Measurements from ENCODE around the gene GAS2L2. TPM values are rescaled to one million over a fixed set of nuclear protein-coding genes. Genes with fewer than 3 reads are reported as not detected.

GAS2L2 gene
- total RNA-seq, 2 donors from 2014 or later = not detected

DNA sequence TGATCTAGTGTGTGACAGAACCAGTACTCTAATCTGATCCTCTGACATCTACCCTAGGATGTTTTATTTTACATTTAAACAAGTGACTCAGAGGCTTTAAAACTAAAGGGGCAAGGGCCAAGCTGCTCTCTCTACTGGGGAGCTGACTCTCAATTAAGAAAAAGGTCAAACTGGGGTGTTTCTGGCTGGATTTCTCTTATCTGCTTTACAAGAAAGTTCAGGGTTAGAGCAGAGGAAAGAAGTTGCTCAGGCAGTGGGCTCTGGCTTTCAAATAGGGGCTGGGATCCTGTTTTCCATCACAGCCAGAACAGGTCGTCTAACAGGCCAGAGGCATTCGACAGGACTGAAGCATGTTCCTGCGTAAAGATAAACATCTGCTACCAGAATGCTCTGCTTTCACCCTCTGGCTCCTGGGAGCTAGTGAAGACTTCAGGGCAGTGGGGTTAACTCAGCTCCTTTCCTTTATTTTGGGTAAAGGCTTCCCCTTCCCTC is 33.9 kb upstream of the GAS2L2 start:
- Mint-ChIP-seq H3K4me1 (peaks cover 4% of the 10 kb centered on the region), H3K27ac (no peak overlapping the region)

GRCh38 chr17:35784895-35785294 is 31.9 kb upstream of the GAS2L2 start:
- no peaks in the 10 kb centered on the region for H3K9me3 ChIP-seq (ENCODE audit: control insufficient read depth, low read length, poor library complexity, severe bottlenecking)
- Mint-ChIP-seq H3K36me3 (ENCODE audit: low read depth) (peaks cover 3% of the 10 kb centered on the region), H3K27ac (no peak overlapping the region), H3K4me3 (no peak overlapping the region), H3K4me1 (peaks cover 7% of the 10 kb centered on the region), H3K27me3 (peaks cover 41% of the 10 kb centered on the region)
- ATAC-seq = no peak
- DNase-seq = no peak

More for the DNA sequence above, 33.9 kb upstream of the GAS2L2 start:
- Mint-ChIP-seq H3K36me3 (ENCODE audit: low read depth) (no peaks in the 10 kb centered on the region), H3K27me3 (peaks cover 29% of the 10 kb centered on the region), H3K4me3 (no peak overlapping the region)
- DNase-seq = no peak
- ATAC-seq = no peak
- H3K9me3 ChIP-seq (ENCODE audit: control insufficient read depth, low read length, poor library complexity, severe bottlenecking) = no peaks in the 10 kb centered on the region

DNA sequence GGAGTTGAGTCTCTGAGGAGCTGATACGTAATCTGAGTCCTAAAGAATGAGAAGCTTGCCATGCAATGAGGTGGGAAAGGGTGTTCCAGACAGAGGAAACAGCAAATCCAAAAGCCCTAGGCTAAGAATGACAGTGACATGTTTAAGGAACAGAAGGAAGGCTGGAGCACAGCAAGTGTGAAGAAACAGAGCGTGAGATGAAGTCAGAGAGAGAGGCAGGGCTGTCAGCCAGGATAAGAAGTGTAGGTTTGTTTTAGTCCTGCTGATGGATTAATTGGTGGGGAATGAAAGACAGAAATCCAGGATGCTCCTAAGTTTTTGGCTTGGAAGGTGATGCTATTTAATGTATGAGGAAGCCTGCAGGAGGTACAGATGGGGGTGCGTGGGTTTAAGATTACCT is 27.9 kb upstream of the GAS2L2 start:
- H3K9me3 ChIP-seq (ENCODE audit: control insufficient read depth, low read length, poor library complexity, severe bottlenecking) = no peaks in the 10 kb centered on the region
- no peak overlapping the region for H3K27ac Mint-ChIP-seq
- ATAC-seq = no peak
- H3K27me3 Mint-ChIP-seq = peaks cover 38% of the 10 kb centered on the region
- no peak for DNase-seq
- H3K4me1 Mint-ChIP-seq = peaks cover 3% of the 10 kb centered on the region
- no peak overlapping the region for H3K4me3 Mint-ChIP-seq
- peaks cover 3% of the 10 kb centered on the region for H3K36me3 Mint-ChIP-seq (ENCODE audit: low read depth)

DNA sequence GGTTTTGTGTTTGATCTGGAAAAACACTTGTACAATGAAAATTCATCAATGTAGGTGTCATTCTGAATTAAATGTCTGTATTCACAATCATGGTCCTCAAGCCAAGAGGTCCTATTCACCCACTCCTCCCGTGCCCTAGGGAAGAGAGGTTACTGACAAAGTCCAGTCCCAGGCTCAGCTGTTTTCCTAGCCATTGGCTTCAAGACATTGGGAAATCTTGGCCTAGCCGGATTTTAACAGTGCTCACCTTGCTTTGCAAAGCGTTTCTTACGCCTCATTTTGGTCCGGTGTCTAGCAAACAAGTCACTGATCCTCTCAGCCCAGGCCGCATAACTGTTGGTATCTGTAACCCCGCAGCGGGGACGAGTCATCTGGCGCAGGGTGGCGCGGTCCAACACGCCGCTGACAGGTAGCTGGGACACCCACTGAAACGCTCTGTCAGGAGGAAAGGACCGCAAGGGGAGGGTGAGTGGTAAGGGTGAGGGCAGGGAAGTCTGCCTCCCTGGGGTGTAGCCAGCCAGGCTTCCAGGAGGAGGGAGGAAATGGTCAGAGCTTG is 25.7 kb upstream of the GAS2L2 start:
- ATAC-seq = no peak
- Mint-ChIP-seq H3K4me1 (peaks cover 3% of the 10 kb centered on the region), H3K4me3 (no peak overlapping the region), H3K27ac (no peak overlapping the region), H3K27me3 (peaks cover 47% of the 10 kb centered on the region), H3K36me3 (ENCODE audit: low read depth) (peaks cover 3% of the 10 kb centered on the region)
- no peak for DNase-seq
- H3K9me3 ChIP-seq (ENCODE audit: control insufficient read depth, low read length, poor library complexity, severe bottlenecking) = no peaks in the 10 kb centered on the region

GRCh38 chr17:35775583-35775982 is 22.5 kb upstream of the GAS2L2 start:
- no peaks in the 10 kb centered on the region for H3K9me3 ChIP-seq (ENCODE audit: control insufficient read depth, low read length, poor library complexity, severe bottlenecking)
- no peak for ATAC-seq
- Mint-ChIP-seq H3K4me3 (no peak overlapping the region), H3K4me1 (no peaks in the 10 kb centered on the region), H3K27ac (no peak overlapping the region), H3K36me3 (ENCODE audit: low read depth) (no peaks in the 10 kb centered on the region), H3K27me3 (peaks cover 42% of the 10 kb centered on the region)
- DNase-seq = no peak

DNA sequence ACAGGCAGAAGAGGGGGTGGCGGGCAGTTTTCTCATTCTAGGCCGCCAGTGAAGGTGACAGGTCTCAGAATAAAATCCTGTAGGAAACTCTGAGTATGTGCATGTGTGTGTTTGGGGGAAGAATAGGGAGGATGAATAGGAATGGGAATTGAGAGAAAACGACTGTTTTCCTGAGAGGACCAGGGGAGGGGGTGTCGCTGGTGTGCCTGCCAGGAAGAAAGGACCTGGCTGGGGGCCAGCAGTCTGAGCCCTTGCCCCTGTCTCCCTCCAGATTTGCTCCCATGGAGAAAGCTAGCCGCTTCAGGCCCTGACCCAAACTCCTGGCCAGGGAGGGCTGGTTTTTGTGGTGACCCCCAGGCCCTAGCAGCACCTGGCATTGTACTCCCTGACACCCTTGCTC is 22.0 kb upstream of the GAS2L2 start:
- H3K4me1 Mint-ChIP-seq = no peaks in the 10 kb centered on the region

DNA sequence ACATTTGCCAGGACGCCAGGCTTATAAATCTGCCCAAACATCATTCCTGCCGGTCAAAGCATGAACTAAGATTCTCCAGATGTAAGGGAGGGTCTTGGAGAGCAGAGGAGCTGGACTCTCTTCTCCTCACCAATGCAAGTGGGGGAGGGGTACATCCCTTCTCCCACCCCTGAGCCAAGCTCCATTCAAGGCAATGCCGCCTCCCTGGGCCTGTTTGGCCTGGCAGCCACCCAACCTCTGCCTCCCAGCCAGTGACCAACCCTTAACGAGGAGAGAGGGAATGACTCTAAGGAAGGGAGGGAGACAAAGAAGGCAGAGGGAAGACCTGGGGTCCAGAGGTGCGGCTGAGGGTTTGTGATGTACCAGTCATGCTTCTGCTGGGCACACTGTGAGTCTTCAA is 21.5 kb upstream of the GAS2L2 start:
- Mint-ChIP-seq H3K27ac (no peak overlapping the region), H3K27me3 (peaks cover 40% of the 10 kb centered on the region), H3K4me3 (no peak overlapping the region), H3K4me1 (no peaks in the 10 kb centered on the region), H3K36me3 (ENCODE audit: low read depth) (no peaks in the 10 kb centered on the region)
- no peak for ATAC-seq
- DNase-seq = no peak
- H3K9me3 ChIP-seq (ENCODE audit: control insufficient read depth, low read length, poor library complexity, severe bottlenecking) = no peaks in the 10 kb centered on the region

More for the DNA sequence above, 22.0 kb upstream of the GAS2L2 start:
- H3K9me3 ChIP-seq (ENCODE audit: control insufficient read depth, low read length, poor library complexity, severe bottlenecking) = no peaks in the 10 kb centered on the region
- Mint-ChIP-seq H3K4me3 (no peak overlapping the region), H3K27me3 (peaks cover 40% of the 10 kb centered on the region), H3K27ac (no peak overlapping the region), H3K36me3 (ENCODE audit: low read depth) (no peaks in the 10 kb centered on the region)
- DNase-seq (no peak), ATAC-seq (no peak)

GRCh38 chr17:35773679-35774425 is 20.8 kb upstream of the GAS2L2 start:
- no peak for ATAC-seq
- Mint-ChIP-seq H3K4me3 (no peak overlapping the region), H3K36me3 (ENCODE audit: low read depth) (no peaks in the 10 kb centered on the region), H3K27ac (no peak overlapping the region), H3K27me3 (peaks cover 38% of the 10 kb centered on the region), H3K4me1 (peaks cover 2% of the 10 kb centered on the region)
- no peaks in the 10 kb centered on the region for H3K9me3 ChIP-seq (ENCODE audit: control insufficient read depth, low read length, poor library complexity, severe bottlenecking)
- DNase-seq = no peak

GRCh38 chr17:35773129-35773528 is 20.1 kb upstream of the GAS2L2 start:
- Mint-ChIP-seq H3K36me3 (ENCODE audit: low read depth) (no peaks in the 10 kb centered on the region), H3K27me3 (peaks cover 36% of the 10 kb centered on the region), H3K4me3 (no peak overlapping the region), H3K4me1 (peaks cover 2% of the 10 kb centered on the region), H3K27ac (no peak overlapping the region)
- ATAC-seq (no peak), DNase-seq (no peak)
- no peaks in the 10 kb centered on the region for H3K9me3 ChIP-seq (ENCODE audit: control insufficient read depth, low read length, poor library complexity, severe bottlenecking)

DNA sequence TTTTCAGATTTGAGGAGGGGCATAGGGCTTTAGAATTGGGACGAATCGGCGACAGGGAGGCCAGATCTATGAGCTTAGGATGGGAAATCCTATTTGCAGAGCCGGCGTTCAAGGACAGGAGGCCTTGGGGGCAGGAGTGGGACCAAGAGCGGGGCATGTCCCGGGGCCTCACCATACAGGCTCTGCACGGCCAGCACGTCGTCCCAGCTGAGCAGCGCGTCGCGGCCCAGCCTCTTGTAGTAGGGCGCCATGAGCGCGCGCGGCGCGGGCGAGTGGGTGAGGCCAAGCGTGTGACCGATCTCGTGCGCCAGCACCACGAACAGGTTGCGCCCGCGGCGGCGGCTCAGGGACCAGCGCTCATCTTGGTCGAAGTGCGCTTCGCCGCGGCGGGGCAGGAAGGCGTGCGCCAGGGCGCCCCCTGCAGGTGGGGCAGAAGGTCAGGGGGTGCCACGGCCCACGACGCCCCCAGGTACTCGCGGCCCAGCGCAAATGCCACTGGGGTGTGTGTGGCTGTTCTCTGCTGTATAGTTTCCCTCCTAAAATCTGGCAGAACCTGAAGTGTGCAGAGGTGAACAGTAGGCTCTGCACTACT is 17.0 kb upstream of the GAS2L2 start:
- no peak overlapping the region for H3K4me3 Mint-ChIP-seq
- no peak for DNase-seq
- no peaks in the 10 kb centered on the region for H3K36me3 Mint-ChIP-seq (ENCODE audit: low read depth)
- peaks cover 32% of the 10 kb centered on the region for H3K27me3 Mint-ChIP-seq
- H3K4me1 Mint-ChIP-seq = peaks cover 2% of the 10 kb centered on the region
- H3K27ac Mint-ChIP-seq = no peak overlapping the region
- H3K9me3 ChIP-seq (ENCODE audit: control insufficient read depth, low read length, poor library complexity, severe bottlenecking) = no peaks in the 10 kb centered on the region
- ATAC-seq = no peak

- no peak for ATAC-seq
- no peaks in the 10 kb centered on the region for H3K9me3 ChIP-seq (ENCODE audit: control insufficient read depth, low read length, poor library complexity, severe bottlenecking)
Measured at GRCh38 chr17:35768797-35769196, 15.8 kb upstream of the GAS2L2 start.

GRCh38 chr17:35766903-35767510 is 14.0 kb upstream of the GAS2L2 start:
- Mint-ChIP-seq H3K4me3 (no peak overlapping the region), H3K27me3 (peaks cover 13% of the 10 kb centered on the region), H3K4me1 (peaks cover 7% of the 10 kb centered on the region), H3K36me3 (ENCODE audit: low read depth) (no peaks in the 10 kb centered on the region), H3K27ac (no peak overlapping the region)
- no peak for ATAC-seq
- no peak for DNase-seq
- no peaks in the 10 kb centered on the region for H3K9me3 ChIP-seq (ENCODE audit: control insufficient read depth, low read length, poor library complexity, severe bottlenecking)

More at GRCh38 chr17:35768797-35769196, 15.8 kb upstream of the GAS2L2 start:
- Mint-ChIP-seq H3K36me3 (ENCODE audit: low read depth) (no peaks in the 10 kb centered on the region), H3K4me3 (no peak overlapping the region), H3K4me1 (peaks cover 7% of the 10 kb centered on the region), H3K27me3 (peaks cover 23% of the 10 kb centered on the region), H3K27ac (no peak overlapping the region)
- DNase-seq = no peak

DNA sequence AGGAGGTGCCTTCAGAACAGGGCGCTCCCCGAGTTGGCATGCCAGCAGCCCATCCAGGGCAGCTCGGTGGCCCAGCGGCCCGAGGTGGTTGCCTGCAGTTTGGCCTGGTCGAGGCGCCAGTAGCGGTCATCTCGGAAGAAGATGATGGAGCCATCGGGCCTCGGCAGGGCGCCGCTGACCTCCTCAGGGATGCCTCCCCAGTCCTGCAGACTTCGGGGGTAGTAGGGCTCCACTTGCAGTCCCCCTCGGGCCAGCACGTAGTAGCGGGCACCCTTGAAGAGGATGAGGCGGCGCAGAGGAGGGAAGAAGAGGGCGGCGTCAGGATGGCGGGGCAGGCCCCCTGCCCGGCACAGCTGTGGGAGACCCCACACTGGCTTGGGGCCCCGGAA is 13.4 kb upstream of the GAS2L2 start:
- no peak for ATAC-seq
- Mint-ChIP-seq H3K36me3 (ENCODE audit: low read depth) (no peaks in the 10 kb centered on the region), H3K4me1 (peaks cover 7% of the 10 kb centered on the region), H3K27me3 (peaks cover 10% of the 10 kb centered on the region), H3K27ac (no peak overlapping the region), H3K4me3 (no peak overlapping the region)
- DNase-seq = no peak
- no peaks in the 10 kb centered on the region for H3K9me3 ChIP-seq (ENCODE audit: control insufficient read depth, low read length, poor library complexity, severe bottlenecking)

Measured in T-helper 17 cell (primary cell).